H9 (cell line): ENCODE results near the gene CTNNA3. TPM values are rescaled to one million over a fixed set of nuclear protein-coding genes. Genes with fewer than 3 reads are reported as not detected.

Source experiments
- DNase-seq: peaks from one replicate; pipeline ENCODE4 v3.0.0-alpha.2; 2017
- H2AFZ ChIP-seq: one replicate; pipeline ENCODE4 v1.6.1; 2013; ENCODE audit warnings: mild to moderate bottlenecking, low read length, control low read depth, moderate library complexity
- H2AK5ac ChIP-seq: 2 replicates; pipeline ENCODE4 v1.6.1; 2013; ENCODE audit warnings: low read length, control low read depth, mixed read lengths; ENCODE audit not compliant: insufficient read length
- H2BK120ac ChIP-seq: one replicate; pipeline ENCODE4 v1.6.1; 2013; ENCODE audit warnings: low read depth, mild to moderate bottlenecking, low read length, control low read depth, inconsistent platforms; ENCODE audit not compliant: poor library complexity, severe bottlenecking
- H2BK12ac ChIP-seq: 2 replicates; pipeline ENCODE4 v1.6.1; 2013; ENCODE audit warnings: low read length, control low read depth, mixed read lengths, low read depth; ENCODE audit not compliant: insufficient read length
- H2BK15ac ChIP-seq: 2 replicates; pipeline ENCODE4 v1.6.1; 2013; ENCODE audit warnings: low read depth, low read length, control low read depth
- H2BK20ac ChIP-seq: one replicate; pipeline ENCODE4 v1.6.1; 2013; ENCODE audit warnings: low read depth, mild to moderate bottlenecking, low read length, control low read depth, inconsistent platforms; ENCODE audit not compliant: poor library complexity, severe bottlenecking
- H2BK5ac ChIP-seq: 2 replicates; pipeline ENCODE4 v1.6.1; 2013; ENCODE audit warnings: low read length, control low read depth, mixed read lengths; ENCODE audit not compliant: insufficient read length
- H3K14ac ChIP-seq: 2 replicates; pipeline ENCODE4 v1.6.1; 2013; ENCODE audit warnings: low read length, control low read depth; ENCODE audit not compliant: insufficient read depth
- H3K18ac ChIP-seq: 2 replicates; pipeline ENCODE4 v1.6.1; 2013; ENCODE audit warnings: low read depth, mild to moderate bottlenecking, mixed read lengths, low read length, control low read depth; ENCODE audit not compliant: insufficient read length
- H3K23ac ChIP-seq: 2 replicates; pipeline ENCODE4 v1.6.1; 2013; ENCODE audit warnings: low read length, control low read depth, mixed read lengths, low read depth; ENCODE audit not compliant: insufficient read length
- H3K23me2 ChIP-seq: 2 replicates; pipeline ENCODE4 v1.6.1; 2013; ENCODE audit warnings: low read depth, mild to moderate bottlenecking, mixed read lengths, low read length, control low read depth; ENCODE audit not compliant: insufficient read length, poor library complexity, severe bottlenecking
- H3K27ac ChIP-seq: 2 replicates; pipeline ENCODE4 v1.5.1; 2013; ENCODE audit warnings: low read length, control low read depth, mixed read lengths, low read depth; ENCODE audit not compliant: insufficient read length
- H3K27me3 ChIP-seq: 2 replicates; pipeline ENCODE4 v1.6.1; 2013; ENCODE audit warnings: low read length, control low read depth, inconsistent platforms; ENCODE audit not compliant: insufficient read depth
- H3K4ac ChIP-seq: 2 replicates; pipeline ENCODE4 v1.6.1; 2013; ENCODE audit warnings: low read depth, mild to moderate bottlenecking, control low read depth, inconsistent platforms, low read length, moderate library complexity
- H3K4me1 ChIP-seq: 2 replicates; pipeline ENCODE4 v1.6.1; 2013; ENCODE audit warnings: low read length, control low read depth, inconsistent platforms; ENCODE audit not compliant: insufficient read depth
- H3K4me2 ChIP-seq: 2 replicates; pipeline ENCODE4 v1.6.1; 2013; ENCODE audit warnings: low read length, control low read depth, mixed read lengths; ENCODE audit not compliant: insufficient read length, insufficient read depth
- H3K56ac ChIP-seq: 2 replicates; pipeline ENCODE4 v1.6.1; 2013; ENCODE audit warnings: low read depth, mild to moderate bottlenecking, mixed read lengths, low read length, control low read depth; ENCODE audit not compliant: insufficient read length
- H3K79me1 ChIP-seq: 2 replicates; pipeline ENCODE4 v1.6.1; 2013; ENCODE audit warnings: low read depth, mild to moderate bottlenecking, moderate library complexity, low read length, control low read depth, inconsistent platforms; ENCODE audit not compliant: insufficient read depth, poor library complexity, severe bottlenecking
- H3K79me2 ChIP-seq: 2 replicates; pipeline ENCODE4 v1.6.1; 2013; ENCODE audit warnings: low read length, control low read depth, inconsistent platforms; ENCODE audit not compliant: insufficient read depth
- H3K9ac ChIP-seq: 2 replicates; pipeline ENCODE4 v1.6.1; 2013; ENCODE audit warnings: low read length, control low read depth, mixed read lengths; ENCODE audit not compliant: insufficient read length; ENCODE audit errors: extremely low read depth
- H3K9me3 ChIP-seq: one replicate; pipeline ENCODE4 v1.6.1; 2013; ENCODE audit warnings: low read depth, low read length, inconsistent platforms; ENCODE audit not compliant: control insufficient read depth
- H3T11ph ChIP-seq: one replicate; pipeline ENCODE4 v1.6.1; 2013; ENCODE audit warnings: mild to moderate bottlenecking, low read length, control low read depth, inconsistent platforms
- H4K20me1 ChIP-seq: one replicate; pipeline ENCODE4 v1.6.1; 2013; ENCODE audit not compliant: control insufficient read depth, insufficient read length, insufficient read depth
- H4K5ac ChIP-seq: 2 replicates; pipeline ENCODE4 v1.6.1; 2013; ENCODE audit warnings: low read depth, mild to moderate bottlenecking, mixed read lengths, low read length, control low read depth; ENCODE audit not compliant: insufficient read length
- H4K8ac ChIP-seq: replicated peaks from 2 replicates; pipeline ENCODE4 v1.6.1; 2013; ENCODE audit warnings: low read length, control low read depth, mixed read lengths, low read depth; ENCODE audit not compliant: insufficient read length
- H4K91ac ChIP-seq: 2 replicates; pipeline ENCODE4 v1.6.1; 2013; ENCODE audit warnings: low read depth, mild to moderate bottlenecking, moderate library complexity, mixed read lengths, low read length, control low read depth; ENCODE audit not compliant: insufficient read length
- H3K27ac Mint-ChIP-seq, 3 experiments: 2 replicates in 2 of 3; 3 replicates in 1 of 3; pipeline ENCODE4 v1.8.0; 2020 to 2021; ENCODE audit warnings: mixed read lengths in 3 of 3, mild to moderate bottlenecking in 1 of 3, moderate library complexity in 1 of 3
- H3K27me3 Mint-ChIP-seq: 2 replicates; pipeline ENCODE4 v1.8.0; 2021; ENCODE audit warnings: low read depth, mild to moderate bottlenecking, moderate library complexity, mixed read lengths
- H3K36me3 Mint-ChIP-seq, 3 experiments: 2 replicates in 2 of 3; 3 replicates in 1 of 3; pipeline ENCODE4 v1.8.0; 2020 to 2021; ENCODE audit warnings: low read depth in 3 of 3, mixed read lengths in 3 of 3; ENCODE audit not compliant: insufficient read depth in 1 of 3
- H3K4me1 Mint-ChIP-seq, 2 experiments: 2 replicates each; pipeline ENCODE4 v1.8.0; 2020; ENCODE audit warnings: mixed read lengths in 2 of 2
- H3K4me3 Mint-ChIP-seq, 2 experiments: 2 replicates in 1 of 2; 3 replicates in 1 of 2; pipeline ENCODE4 v1.8.0; 2020 to 2021; ENCODE audit warnings: mild to moderate bottlenecking in 2 of 2, mixed read lengths in 2 of 2, moderate library complexity in 1 of 2
- H3K9me3 Mint-ChIP-seq, 2 experiments: 2 replicates in 1 of 2; 3 replicates in 1 of 2; pipeline ENCODE4 v1.8.0; 2020; ENCODE audit warnings: mild to moderate bottlenecking in 2 of 2, mixed read lengths in 2 of 2, moderate library complexity in 1 of 2
- CTCF ChIP-seq: fragments of 200-600 bp; sonication (generic); conservative IDR thresholded peaks from 3 replicates; pipeline ENCODE4 v1.8.0; 2021; ENCODE audit warnings: antibody characterized with exemption, mild to moderate bottlenecking
- WGBS: extraction: QIAGEN DNeasy Blood & Tissue Kit; methylation state at CpG from one replicate; pipeline ENCODE4 v1.1.7; 2013; ENCODE audit warnings: missing lambda C conversion rate, low lambda C conversion rate, mixed read lengths; ENCODE audit not compliant: insufficient read length; ENCODE audit errors: extremely low coverage; 5-methylcytosine and 5-hydroxymethylcytosine counted together
- total RNA-seq: library from RNA; stranded (reverse); gene quantifications from 2 replicates; pipeline ENCODE4 v1.2.1, GENCODE V29; 2021

The CTNNA3 gene
- total RNA-seq, 1 experiment from 2014 or later = 3.3 TPM

DNA sequence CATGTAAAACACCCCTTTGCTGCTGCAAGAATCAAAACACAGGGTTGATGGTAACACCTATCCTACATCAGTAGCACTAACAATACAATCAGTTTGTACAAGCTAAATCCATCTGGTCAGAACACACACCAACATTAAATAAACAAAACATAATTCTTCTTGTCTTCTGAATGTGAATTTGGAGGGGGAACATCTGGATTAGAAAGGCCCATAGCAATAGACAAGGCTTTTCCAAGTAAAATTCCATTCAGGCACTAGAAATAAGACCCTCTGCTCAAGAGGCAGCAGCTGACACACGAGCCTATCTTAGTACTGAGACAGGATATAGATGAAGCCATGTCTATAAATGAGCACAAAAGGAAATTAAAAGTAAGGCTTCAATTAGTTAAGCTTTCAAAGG lies 1610.1 kb downstream of the CTNNA3 start:
- Mint-ChIP-seq H3K4me3 (no peak overlapping the region), H3K27me3 (no peaks in the 10 kb centered on the region), H3K27ac (no peak overlapping the region; a peak in 1 of 7 replicates), H3K4me1 (peaks cover 7 to 8% of the 10 kb centered on the region in 2 experiments), H3K9me3 (peaks cover 0 to under 1% of the 10 kb centered on the region in 2 experiments; a peak in 1 of 5 replicates), H3K36me3 (no peaks in the 10 kb centered on the region)
- H3K27me3 ChIP-seq = no peaks in the 10 kb centered on the region
- H2BK15ac ChIP-seq = no peak overlapping the region
- H3K4me2 ChIP-seq = no peak overlapping the region
- H3K56ac ChIP-seq = no peak overlapping the region
- no peak overlapping the region for H2BK20ac ChIP-seq
- no peak overlapping the region for H2AFZ ChIP-seq
- H3K4ac ChIP-seq = no peak overlapping the region
- H3K23me2 ChIP-seq = no peaks in the 10 kb centered on the region
- H3K79me1 ChIP-seq = no peaks in the 10 kb centered on the region
- no peaks in the 10 kb centered on the region for H3K79me2 ChIP-seq
- no peak overlapping the region for H2BK12ac ChIP-seq
- H3K14ac ChIP-seq = no peak overlapping the region
- no peaks in the 10 kb centered on the region; the same call in 1 of the 2 replicates for H3K4me1 ChIP-seq
- H3K9me3 ChIP-seq = no peaks in the 10 kb centered on the region
- H4K91ac ChIP-seq = no peak overlapping the region
- H4K8ac ChIP-seq = no peak overlapping the region
- no peak for TF ChIP-seq CTCF
- H3K23ac ChIP-seq = no peak overlapping the region
- H3T11ph ChIP-seq = no peak overlapping the region
- H2BK120ac ChIP-seq = no peak overlapping the region
- H3K9ac ChIP-seq = no peak overlapping the region
- H4K5ac ChIP-seq = no peak overlapping the region
- H2AK5ac ChIP-seq = no peak overlapping the region
- DNase-seq = no peak
- no CpG with 5 or more reads among the region's 1 CpG for WGBS
- H3K18ac ChIP-seq = no peak overlapping the region
- no peak overlapping the region for H2BK5ac ChIP-seq
- H4K20me1 ChIP-seq = no peaks in the 10 kb centered on the region
- no peak overlapping the region for H3K27ac ChIP-seq
